Smooth muscle cell (in vitro differentiated cells): ENCODE results near the gene C3orf20. TPM values are rescaled to one million over a fixed set of nuclear protein-coding genes. Genes with fewer than 3 reads are reported as not detected.

Experiments used
- DNase-seq: peaks from one replicate; lab custom pipeline; 2025; ENCODE audit not compliant: unreplicated experiment; lab: John Stamatoyannopoulos, UW
- H2AFZ ChIP-seq: fragments of 200-600 bp; sonication (generic); 2 replicates; pipeline ENCODE4 v1.6.0; 2016; ENCODE audit warnings: antibody characterized with exemption, low read depth, mild to moderate bottlenecking
- H3F3A ChIP-seq: fragments of 200-600 bp; sonication (generic); 2 replicates; pipeline ENCODE4 v1.6.0; 2017; ENCODE audit warnings: antibody characterized with exemption, low read depth
- H3K27ac ChIP-seq: fragments of 200-600 bp; sonication (generic); 2 replicates; pipeline ENCODE4 v1.5.1; 2016; ENCODE audit warnings: low read depth, mild to moderate bottlenecking
- H3K27me3 ChIP-seq: fragments of 200-600 bp; sonication (generic); 2 replicates; pipeline ENCODE4 v1.6.1; 2016; ENCODE audit warnings: low read depth, mild to moderate bottlenecking
- H3K36me3 ChIP-seq: fragments of 200-600 bp; sonication (generic); 2 replicates; pipeline ENCODE4 v1.5.1; 2016; ENCODE audit warnings: low read depth
- H3K4me1 ChIP-seq: fragments of 200-600 bp; sonication (generic); 2 replicates; pipeline ENCODE4 v1.5.1; 2016; ENCODE audit warnings: low read depth
- H3K4me2 ChIP-seq: fragments of 200-600 bp; sonication (generic); 2 replicates; pipeline ENCODE4 v1.6.0; 2016; ENCODE audit warnings: mild to moderate bottlenecking
- H3K4me3 ChIP-seq: fragments of 200-600 bp; sonication (generic); 2 replicates; pipeline ENCODE4 v1.5.1; 2016; ENCODE audit warnings: mild to moderate bottlenecking
- H3K79me2 ChIP-seq: fragments of 200-600 bp; sonication (generic); 2 replicates; pipeline ENCODE4 v1.6.0; 2016; ENCODE audit warnings: low read depth, mild to moderate bottlenecking
- H3K9ac ChIP-seq: fragments of 200-600 bp; sonication (generic); 2 replicates; pipeline ENCODE4 v1.6.0; 2016; ENCODE audit warnings: low read depth
- H3K9me3 ChIP-seq: fragments of 200-600 bp; sonication (generic); replicated peaks from 2 replicates; pipeline ENCODE4 v1.5.1; 2016; ENCODE audit warnings: low read depth
- H4K20me1 ChIP-seq: fragments of 200-600 bp; sonication (generic); 2 replicates; pipeline ENCODE4 v1.6.0; 2016; ENCODE audit warnings: low read depth
- WGBS: methylation state at CpG from one replicate; pipeline ENCODE4 v1.1.7; 2016; ENCODE audit warnings: low lambda C conversion rate; 5-methylcytosine and 5-hydroxymethylcytosine counted together
- polyA plus RNA-seq: library from polyadenylated mRNA; unstranded; fragments of >200 nt; fragmentation: Nextera tagmentation; extraction: Ambion mirVana; gene quantifications from 2 replicates; pipeline ENCODE4 v1.2.1, GENCODE V29; 2016
- total RNA-seq: library from RNA; depleted of rRNA; stranded (reverse); fragments of >200 nt; gene quantifications from 2 replicates; pipeline ENCODE4 v1.2.3, GENCODE V29; 2014
- TF ChIP-seq, protein P1 (sequence below): fragments of 200-600 bp; sonication (generic); IDR thresholded peaks from 2 replicates; pipeline ENCODE4 v1.5.1; 2017; ENCODE audit warnings: borderline replicate concordance, mild to moderate bottlenecking, antibody characterized with exemption; ENCODE audit not compliant: insufficient read depth, poor library complexity, severe bottlenecking

The C3orf20 gene
- total and polyA plus RNA-seq, 2 experiments from 2014 or later: not detected

GRCh38 chr3:14771593-14772497 lies 96.9 kb downstream of the C3orf20 start:
- H3K4me1 ChIP-seq: no peaks in the 10 kb centered on the region
- H3K79me2 ChIP-seq: no peaks in the 10 kb centered on the region
- H3F3A ChIP-seq: no peaks in the 10 kb centered on the region
- H2AFZ ChIP-seq: no peak overlapping the region
- H3K9ac ChIP-seq: no peak overlapping the region
- no peak overlapping the region for H3K4me3 ChIP-seq
- H3K27ac ChIP-seq: no peak overlapping the region
- no peaks in the 10 kb centered on the region for H3K9me3 ChIP-seq
- no peaks in the 10 kb centered on the region for H4K20me1 ChIP-seq
- no peaks in the 10 kb centered on the region for H3K27me3 ChIP-seq
- 90% methylated on average over 18 of the region's 18 CpGs for WGBS
- H3K4me2 ChIP-seq: no peak overlapping the region
- DNase-seq: no peak
- no peaks in the 10 kb centered on the region for H3K36me3 ChIP-seq
- TF ChIP-seq, protein P1, sequence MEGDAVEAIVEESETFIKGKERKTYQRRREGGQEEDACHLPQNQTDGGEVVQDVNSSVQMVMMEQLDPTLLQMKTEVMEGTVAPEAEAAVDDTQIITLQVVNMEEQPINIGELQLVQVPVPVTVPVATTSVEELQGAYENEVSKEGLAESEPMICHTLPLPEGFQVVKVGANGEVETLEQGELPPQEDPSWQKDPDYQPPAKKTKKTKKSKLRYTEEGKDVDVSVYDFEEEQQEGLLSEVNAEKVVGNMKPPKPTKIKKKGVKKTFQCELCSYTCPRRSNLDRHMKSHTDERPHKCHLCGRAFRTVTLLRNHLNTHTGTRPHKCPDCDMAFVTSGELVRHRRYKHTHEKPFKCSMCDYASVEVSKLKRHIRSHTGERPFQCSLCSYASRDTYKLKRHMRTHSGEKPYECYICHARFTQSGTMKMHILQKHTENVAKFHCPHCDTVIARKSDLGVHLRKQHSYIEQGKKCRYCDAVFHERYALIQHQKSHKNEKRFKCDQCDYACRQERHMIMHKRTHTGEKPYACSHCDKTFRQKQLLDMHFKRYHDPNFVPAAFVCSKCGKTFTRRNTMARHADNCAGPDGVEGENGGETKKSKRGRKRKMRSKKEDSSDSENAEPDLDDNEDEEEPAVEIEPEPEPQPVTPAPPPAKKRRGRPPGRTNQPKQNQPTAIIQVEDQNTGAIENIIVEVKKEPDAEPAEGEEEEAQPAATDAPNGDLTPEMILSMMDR: no peak

DNA sequence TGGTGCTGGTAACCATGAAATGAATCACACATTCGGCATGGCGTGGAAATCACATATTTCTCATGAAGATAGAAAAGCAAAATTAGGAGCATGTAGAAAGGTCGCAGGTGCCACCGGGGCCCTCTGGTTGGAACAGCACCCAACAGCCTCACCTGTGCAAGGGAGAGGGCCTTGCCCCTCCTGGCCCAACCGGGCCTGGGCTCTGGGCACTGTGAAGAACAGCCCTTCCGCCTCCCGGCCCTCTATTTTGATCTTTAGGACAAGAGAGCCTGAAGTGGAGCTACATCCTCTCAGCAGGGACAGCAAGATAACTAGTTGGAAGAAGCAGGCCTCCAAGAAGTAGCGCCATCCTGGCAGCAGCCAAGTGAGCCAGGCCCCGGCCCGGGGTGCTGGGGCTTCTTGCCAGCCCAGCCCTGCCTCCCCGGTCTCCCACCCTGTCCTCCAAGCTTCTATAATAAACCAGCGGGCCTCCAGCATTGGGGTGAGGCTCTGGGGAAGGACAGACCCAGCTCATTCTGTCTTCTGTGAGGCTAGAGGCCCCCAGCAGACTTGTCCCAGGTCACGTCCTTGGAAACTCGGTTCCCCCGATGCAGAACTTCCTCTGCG lies 97.7 kb downstream of the C3orf20 start:
- TF ChIP-seq, protein P1: no peak
- H3K9me3 ChIP-seq: no peaks in the 10 kb centered on the region

DNA sequence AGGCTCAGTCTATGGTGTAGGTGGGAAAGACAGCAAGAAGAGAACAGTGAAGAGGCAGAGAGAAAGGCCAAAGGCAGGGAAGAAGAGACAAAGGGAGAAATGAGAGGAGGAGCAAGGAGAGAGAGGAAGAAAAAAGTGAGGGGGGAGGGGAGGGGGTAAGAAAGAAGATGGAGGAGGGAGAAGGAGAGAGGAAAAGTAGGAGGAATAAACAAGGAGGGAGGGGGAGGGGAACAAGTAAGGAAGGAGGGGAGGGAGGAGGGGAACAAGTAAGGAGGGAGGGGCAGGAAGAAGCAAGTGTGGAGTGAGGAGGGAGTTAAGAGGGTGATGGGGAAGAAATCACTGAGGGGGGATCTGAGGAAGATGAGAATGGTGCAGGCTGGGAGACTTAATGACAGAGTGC lies 98.3 kb downstream of the C3orf20 start:
- no peaks in the 10 kb centered on the region for H3K4me1 ChIP-seq
- no peaks in the 10 kb centered on the region for H3K27me3 ChIP-seq
- H3K9ac ChIP-seq: no peak overlapping the region
- H3F3A ChIP-seq: no peaks in the 10 kb centered on the region
- no peaks in the 10 kb centered on the region for H4K20me1 ChIP-seq
- DNase-seq: no peak
- H3K27ac ChIP-seq: no peak overlapping the region
- H2AFZ ChIP-seq: no peak overlapping the region
- H3K4me3 ChIP-seq: no peak overlapping the region
- TF ChIP-seq, protein P1: no peak
- H3K79me2 ChIP-seq: no peaks in the 10 kb centered on the region
- no peaks in the 10 kb centered on the region for H3K9me3 ChIP-seq
- no peaks in the 10 kb centered on the region for H3K36me3 ChIP-seq
- H3K4me2 ChIP-seq: no peak overlapping the region

More for the DNA sequence above, 97.7 kb downstream of the C3orf20 start:
- no peak for DNase-seq
- H3K27me3 ChIP-seq: no peaks in the 10 kb centered on the region
- no peak overlapping the region for H3K4me2 ChIP-seq
- H3K79me2 ChIP-seq: no peaks in the 10 kb centered on the region
- no peak overlapping the region for H3K27ac ChIP-seq
- no peaks in the 10 kb centered on the region for H3K36me3 ChIP-seq
- H3K4me1 ChIP-seq: no peaks in the 10 kb centered on the region
- H3K4me3 ChIP-seq: no peak overlapping the region
- 94% methylated on average over 16 of the region's 16 CpGs for WGBS
- no peaks in the 10 kb centered on the region for H3F3A ChIP-seq
- no peak overlapping the region for H2AFZ ChIP-seq
- no peaks in the 10 kb centered on the region for H4K20me1 ChIP-seq
- no peak overlapping the region for H3K9ac ChIP-seq
